Esophagus squamous epithelium (tissue), 5 donors: ENCODE data around the gene GTF2IRD2. TPM values are rescaled to one million over a fixed set of nuclear protein-coding genes. Genes with fewer than 3 reads are reported as not detected.
"Not testable (repeated sequence)": the region's sequence is repeated elsewhere in the genome, so short reads cannot be mapped to it uniquely, and the experiment has no call there.

Source experiments
- DNase-seq: peaks from one replicate; lab custom pipeline; 2025; lab: John Stamatoyannopoulos, UW
- H3K27ac ChIP-seq, 4 donors: fragments of 200-600 bp; sonication (generic); one replicate each; pipeline ENCODE4 v1.5.1; 2016 to 2019; ENCODE audit warnings: mild to moderate bottlenecking in 1 of 4
- H3K27me3 ChIP-seq, 4 donors: fragments of 200-600 bp; sonication (generic); 1 replicate in 3 of 4; 2 replicates in 1 of 4; pipeline versions ENCODE4 v1.5.1 to v1.6.0; 2017 to 2021; ENCODE audit warnings: antibody characterized with exemption in 1 of 4
- H3K36me3 ChIP-seq, 3 donors: fragments of 200-600 bp; sonication (generic); one replicate each; pipeline ENCODE4 v1.5.1; 2016 to 2019
- H3K4me1 ChIP-seq, 3 donors: fragments of 200-600 bp; sonication (generic); one replicate each; pipeline ENCODE4 v1.5.1; 2017 to 2019
- H3K4me3 ChIP-seq, 4 donors: fragments of 200-600 bp; sonication (generic); 1 replicate in 3 of 4; 2 replicates in 1 of 4; pipeline ENCODE4 v1.5.1; 2016 to 2019; ENCODE audit warnings: mild to moderate bottlenecking in 2 of 4, moderate library complexity in 1 of 4
- H3K9me3 ChIP-seq, 3 donors: fragments of 200-600 bp; sonication (generic); one replicate each; pipeline ENCODE4 v1.5.1; 2016 to 2019
- WGBS, 2 donors: methylation state at CpG; one replicate each; pipeline ENCODE4 v1.1.5; 2018; 5-methylcytosine and 5-hydroxymethylcytosine counted together
- intact Hi-C: fragments of 100-400 bp; cut with DNase I; formaldehyde crosslinking; loops from one replicate; pipeline ENCODE4 v1.15.0; 2022
- total RNA-seq, 4 donors: library from RNA; depleted of rRNA; stranded (reverse); fragments of >200 nt; gene quantifications; one replicate each; pipeline ENCODE4 v1.1.0, GENCODE V29; 2016
- donor health status: DM: yes; HTN: yes; CAD: no.

Gene GTF2IRD2
- total RNA-seq, 4 donors from 2014 or later: 3.3 to 19.5 (median 6.4) TPM

- H3K36me3 ChIP-seq, DNase-seq, H3K27me3 ChIP-seq, H3K9me3 ChIP-seq, H3K4me3 ChIP-seq, intact Hi-C loops, H3K4me1 ChIP-seq, H3K27ac ChIP-seq: not testable (repeated sequence)
- 70 to 80% methylated on average over 1 of the region's 4 CpGs for WGBS, 2 donors
These were observed 21.4 kb downstream of the GTF2IRD2 start for GRCh38 chr7:74829959-74830358.

DNA sequence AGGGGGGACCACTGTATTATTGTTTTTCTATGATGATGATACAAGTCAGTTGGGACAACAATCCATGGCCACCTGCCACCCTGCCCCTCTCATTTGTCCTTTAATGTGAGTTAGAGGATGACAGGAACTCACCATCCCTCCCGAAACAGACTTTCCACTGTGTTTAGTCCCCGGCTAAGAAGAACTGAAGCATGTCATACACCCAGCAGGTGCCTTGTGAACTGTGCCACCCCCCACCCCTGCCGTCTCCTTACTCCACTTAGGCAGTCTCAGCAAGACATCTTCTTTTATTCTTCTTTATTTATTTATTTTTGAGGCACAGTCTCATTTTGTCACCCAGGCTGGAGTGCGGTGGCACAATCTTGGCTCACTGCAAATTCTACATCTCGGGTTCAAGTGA lies 30.1 kb downstream of the GTF2IRD2 start:
- intact Hi-C loops, H3K4me3 ChIP-seq, H3K4me1 ChIP-seq, DNase-seq, H3K36me3 ChIP-seq, H3K27ac ChIP-seq, H3K9me3 ChIP-seq, H3K27me3 ChIP-seq: not testable (repeated sequence)
- WGBS, 2 donors: 100% methylated on average over 1 of the region's 5 CpGs; no CpG with 5 or more reads in 1 of the 2 donors

- intact Hi-C loops, H3K27ac ChIP-seq, H3K27me3 ChIP-seq, H3K4me3 ChIP-seq, H3K36me3 ChIP-seq, H3K9me3 ChIP-seq, DNase-seq, H3K4me1 ChIP-seq: not testable (repeated sequence)
- no CpG with 5 or more reads among the region's 23 CpGs for WGBS, 2 donors
These were observed 31.1 kb downstream of the GTF2IRD2 start for GRCh38 chr7:74820146-74820805.

- DNase-seq, intact Hi-C loops, H3K9me3 ChIP-seq, H3K27ac ChIP-seq, H3K27me3 ChIP-seq, H3K4me1 ChIP-seq, H3K4me3 ChIP-seq, H3K36me3 ChIP-seq: not testable (repeated sequence)
- WGBS, 2 donors: no CpG with 5 or more reads among the region's 3 CpGs
These were observed 35.5 kb downstream of the GTF2IRD2 start for GRCh38 chr7:74815882-74816281.

- H3K4me3 ChIP-seq, H3K4me1 ChIP-seq, intact Hi-C loops, DNase-seq, H3K27me3 ChIP-seq, H3K9me3 ChIP-seq, H3K36me3 ChIP-seq, H3K27ac ChIP-seq: not testable (repeated sequence)
- WGBS, 2 donors: 50 to 75% methylated on average over 1 of the region's 4 CpGs
These were observed 52.8 kb downstream of the GTF2IRD2 start for GRCh38 chr7:74798644-74799043.

GRCh38 chr7:74797848-74798622 lies 53.4 kb downstream of the GTF2IRD2 start:
- intact Hi-C loops, H3K9me3 ChIP-seq, H3K36me3 ChIP-seq, H3K27me3 ChIP-seq, H3K4me3 ChIP-seq, H3K4me1 ChIP-seq, H3K27ac ChIP-seq, DNase-seq: not testable (repeated sequence)
- 100% methylated on average over 1 of the region's 27 CpGs; no CpG with 5 or more reads in 1 of the 2 donors for WGBS, 2 donors

DNA sequence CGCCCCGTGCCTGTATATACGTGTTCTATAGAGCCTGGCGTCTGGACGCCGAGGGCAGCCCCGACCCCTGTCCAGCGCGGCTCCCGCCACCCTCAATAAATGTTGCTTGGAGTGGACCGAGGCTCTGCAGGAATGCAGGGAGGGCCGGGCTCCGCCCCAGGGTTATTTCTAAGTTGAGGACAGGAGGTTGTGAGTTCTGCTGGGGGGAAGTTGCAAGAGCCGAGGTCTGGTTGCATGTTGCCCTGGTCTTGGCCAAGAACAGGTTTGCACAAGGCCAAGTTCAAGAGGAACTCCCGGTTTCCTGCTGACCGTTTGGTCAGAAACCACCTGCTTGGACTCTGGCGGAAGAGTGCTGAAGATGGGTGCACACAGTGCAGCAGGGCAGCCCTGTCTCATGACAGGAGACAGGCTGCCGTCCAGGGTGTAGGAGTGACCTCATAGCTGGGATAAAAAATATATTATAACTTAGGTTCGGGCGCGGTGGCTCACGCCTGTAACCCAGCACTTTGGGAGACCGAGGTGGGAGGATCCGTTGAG lies 62.1 kb downstream of the GTF2IRD2 start:
- DNase-seq, H3K9me3 ChIP-seq, H3K27ac ChIP-seq, H3K36me3 ChIP-seq, H3K27me3 ChIP-seq, H3K4me3 ChIP-seq, H3K4me1 ChIP-seq, intact Hi-C loops: not testable (repeated sequence)
- WGBS, 2 donors: no CpG with 5 or more reads among the region's 24 CpGs

DNA sequence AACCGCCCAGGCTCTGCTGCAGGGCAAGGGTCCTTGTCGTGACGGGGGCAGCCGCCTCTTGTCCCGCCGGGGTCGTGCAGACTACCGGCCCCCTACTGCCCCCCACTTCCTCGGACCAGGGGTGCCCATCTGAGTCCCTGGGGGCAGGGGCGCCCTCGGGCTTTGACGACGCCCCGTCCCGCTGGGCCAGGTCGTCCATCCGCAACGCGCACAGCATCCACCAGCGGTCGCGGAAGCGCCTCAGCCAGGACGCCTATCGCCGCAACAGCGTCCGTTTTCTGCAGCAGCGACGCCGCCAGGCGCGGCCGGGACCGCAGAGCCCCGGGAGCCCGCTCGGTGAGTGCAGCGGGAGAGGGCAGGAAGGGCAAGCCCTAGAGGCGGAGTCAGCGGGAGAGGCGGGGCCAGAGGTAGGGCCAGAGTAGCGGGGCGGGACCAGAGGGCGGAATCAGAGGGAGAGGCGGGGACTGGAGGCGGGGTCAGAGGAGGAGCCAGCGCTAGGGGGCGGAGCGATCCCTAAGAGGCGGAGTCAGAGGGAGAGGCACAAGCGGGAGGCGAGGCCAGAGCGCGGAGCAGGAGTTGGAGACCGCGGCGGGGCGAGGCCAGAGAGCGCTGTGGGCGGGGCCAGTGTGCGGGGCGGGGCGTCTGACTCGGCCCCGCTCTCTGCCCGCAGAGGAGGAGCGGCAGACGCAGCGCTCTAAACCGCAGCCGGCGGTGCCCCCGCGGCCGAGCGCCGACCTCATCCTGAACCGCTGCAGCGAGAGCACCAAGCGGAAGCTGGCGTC lies 62.8 kb downstream of the GTF2IRD2 start:
- H3K27me3 ChIP-seq, H3K9me3 ChIP-seq, intact Hi-C loops, H3K4me1 ChIP-seq, H3K36me3 ChIP-seq: not testable (repeated sequence)
- peak overlapping the region in 2 of 4 donors; percentile 44 to 46 for H3K27ac ChIP-seq
- DNase-seq: peak; percentile 50
- H3K4me3 ChIP-seq: peak overlapping the region; percentile 12 to 57 (median 36)
- WGBS, 2 donors: 0% methylated on average over 1 of the region's 82 CpGs; no CpG with 5 or more reads in 1 of the 2 donors

DNA sequence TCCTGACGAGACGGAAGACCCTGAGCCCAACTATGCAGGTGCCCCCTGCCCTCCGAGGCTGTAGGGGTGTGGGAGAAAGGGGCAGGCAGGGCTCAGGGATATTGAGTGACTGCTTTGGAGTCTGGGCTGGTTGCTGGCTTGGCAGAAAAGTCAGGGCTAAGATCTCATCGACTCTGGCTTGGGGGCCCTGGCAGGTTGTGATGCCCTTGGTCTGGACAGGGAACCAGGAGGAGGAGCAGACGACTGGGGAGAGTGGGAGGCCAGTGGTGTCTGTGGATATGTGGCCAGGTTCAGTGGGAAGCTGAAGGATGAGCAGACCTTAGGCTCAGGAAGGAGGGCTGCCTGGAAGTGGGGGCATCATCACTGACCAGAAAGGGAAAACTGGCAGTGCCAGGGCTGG lies 67.8 kb downstream of the GTF2IRD2 start:
- H3K9me3 ChIP-seq, DNase-seq, H3K27ac ChIP-seq, H3K27me3 ChIP-seq, H3K36me3 ChIP-seq, intact Hi-C loops, H3K4me3 ChIP-seq, H3K4me1 ChIP-seq: not testable (repeated sequence)
- no CpG with 5 or more reads among the region's 5 CpGs for WGBS, 2 donors

GRCh38 chr7:74781746-74782145 lies 69.7 kb downstream of the GTF2IRD2 start:
- H3K4me3 ChIP-seq, DNase-seq, H3K9me3 ChIP-seq, intact Hi-C loops, H3K27me3 ChIP-seq, H3K27ac ChIP-seq, H3K36me3 ChIP-seq, H3K4me1 ChIP-seq: not testable (repeated sequence)
- WGBS, 2 donors: 84% methylated on average over 4 of the region's 6 CpGs; no CpG with 5 or more reads in 1 of the 2 donors

DNA sequence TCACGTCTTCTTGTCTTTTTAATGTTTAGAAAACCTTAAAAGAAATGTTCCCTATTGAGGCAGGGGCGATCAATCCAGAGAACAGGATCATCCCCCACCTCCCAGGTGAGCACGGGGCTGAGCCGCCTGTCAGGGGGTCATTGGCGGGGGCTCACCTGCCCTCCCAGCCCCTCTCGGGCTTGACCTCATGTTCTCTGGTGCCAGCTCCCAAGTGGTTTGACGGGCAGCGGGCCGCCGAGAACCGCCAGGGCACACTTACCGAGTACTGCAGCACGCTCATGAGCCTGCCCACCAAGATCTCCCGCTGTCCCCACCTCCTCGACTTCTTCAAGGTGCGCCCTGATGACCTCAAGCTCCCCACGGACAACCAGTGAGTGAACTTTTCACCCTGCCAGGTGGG lies 72.4 kb downstream of the GTF2IRD2 start:
- WGBS, 2 donors: no CpG with 5 or more reads among the region's 17 CpGs
- H3K4me3 ChIP-seq, intact Hi-C loops, DNase-seq, H3K27me3 ChIP-seq, H3K9me3 ChIP-seq, H3K4me1 ChIP-seq, H3K36me3 ChIP-seq, H3K27ac ChIP-seq: not testable (repeated sequence)

- H3K36me3 ChIP-seq, DNase-seq, H3K27me3 ChIP-seq, H3K4me1 ChIP-seq, H3K4me3 ChIP-seq, H3K27ac ChIP-seq, intact Hi-C loops, H3K9me3 ChIP-seq: not testable (repeated sequence)
- WGBS, 2 donors: no CpG with 5 or more reads among the region's 6 CpGs
These were observed 76.3 kb downstream of the GTF2IRD2 start for GRCh38 chr7:74775111-74775510.
